ENCODE results near the gene AKAP14.
"Not testable (repeated sequence)": the region's sequence is repeated elsewhere in the genome, so short reads cannot be mapped to it uniquely, and the experiment has no call there.

AKAP14 gene

DNA sequence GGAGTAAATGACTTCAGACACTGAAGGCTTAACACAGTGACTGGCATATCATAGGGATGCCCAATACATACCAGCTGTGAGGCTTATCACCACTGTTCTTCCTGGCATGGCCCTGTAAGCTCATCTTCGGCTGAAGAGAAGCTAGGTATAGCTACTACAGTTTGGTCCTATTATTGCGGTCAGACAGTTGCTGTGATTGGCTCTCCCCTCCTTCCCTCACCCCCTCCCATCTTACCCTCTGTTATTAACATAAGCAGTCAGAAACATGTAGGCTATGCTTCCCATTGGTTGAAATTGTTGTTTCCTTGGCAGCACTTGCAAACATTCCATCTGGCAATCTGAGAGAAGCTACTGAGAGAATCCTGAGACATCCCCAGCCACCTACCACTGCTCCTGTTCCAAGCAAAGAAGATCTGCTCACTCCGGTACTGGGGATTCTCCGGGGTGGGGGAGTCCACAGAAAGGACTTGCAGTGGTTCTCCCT lies at the start of gene AKAP14:
AKAP14 (plus strand) TSS at position 51 of the 484 bp plus-strand sequence. CDS start 7,331 bp downstream, outside the sequence.
- DNase-seq (ENCODE audit: low spot score), result no peak

DNA sequence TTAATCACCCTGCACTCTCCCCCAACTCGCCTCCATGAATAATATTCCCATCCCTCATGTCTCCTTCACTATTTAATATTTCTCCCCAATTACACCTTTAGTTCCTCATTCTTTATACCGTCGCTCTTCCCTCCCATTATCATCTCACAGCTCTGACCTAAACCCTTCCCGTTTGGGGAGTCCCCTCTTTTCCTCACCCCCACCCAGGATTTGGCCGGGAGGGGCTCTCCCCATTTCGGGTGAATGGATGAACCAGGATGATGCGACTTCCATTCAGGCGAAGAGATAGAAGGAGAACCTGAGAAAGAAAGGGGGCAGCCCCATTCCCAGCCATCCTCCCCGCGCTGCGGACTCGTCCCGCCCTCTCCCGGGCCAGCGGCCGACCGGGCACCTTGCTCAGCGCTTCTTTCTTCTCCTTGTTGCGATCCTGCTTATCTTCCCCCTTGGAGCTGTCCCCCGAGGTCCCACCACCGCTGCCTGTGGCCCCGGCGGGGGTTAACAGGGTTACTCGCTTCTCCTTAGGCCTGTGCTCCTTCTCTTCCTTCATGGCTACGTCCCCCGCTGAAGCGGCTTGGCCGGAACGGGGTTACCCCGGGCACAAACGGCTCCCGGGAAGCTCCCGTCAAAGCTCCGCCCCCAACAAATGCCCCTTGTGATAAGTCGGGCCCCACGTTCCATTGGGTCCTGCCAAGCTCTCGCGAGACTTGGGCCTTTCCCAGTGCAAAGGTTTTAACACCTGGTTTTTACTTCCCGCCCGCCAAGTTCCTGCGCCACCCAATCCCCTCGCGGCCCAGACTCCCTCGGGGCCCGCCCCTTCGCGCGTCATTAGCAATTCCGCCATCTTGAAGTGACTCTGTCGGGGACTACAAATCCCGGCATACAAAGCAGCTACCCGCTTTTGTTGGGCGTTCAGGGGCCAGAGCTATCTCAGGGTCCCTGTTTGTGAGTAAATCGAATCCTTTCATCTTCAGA lies 43.0 kb upstream of the AKAP14 start, which contains the start of gene UPF3B:
UPF3B (minus strand) TSS at position 582 of the 972 bp plus-strand sequence; CDS start at position 547, 35 bp downstream.
- peak; percentile 95 for DNase-seq (ENCODE audit: low spot score)

DNA sequence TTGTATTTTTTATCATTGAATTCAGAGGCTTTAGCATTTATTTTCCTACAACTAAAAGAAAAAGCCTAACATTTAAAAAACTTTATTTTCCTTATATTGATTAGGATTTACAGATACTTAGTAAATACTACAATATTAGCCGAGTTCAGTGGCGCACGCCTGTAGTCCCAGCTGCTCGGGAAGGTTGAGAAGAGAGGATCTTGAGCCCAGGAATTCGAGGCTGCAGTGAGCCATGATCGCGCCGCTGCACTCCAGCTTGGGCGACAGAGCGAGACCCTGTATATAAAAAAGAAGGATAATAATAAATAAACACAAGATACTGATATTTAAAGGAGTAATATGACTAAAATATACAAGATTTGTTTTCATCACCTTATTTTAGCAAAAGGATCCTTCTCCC lies 42.2 kb upstream of the AKAP14 start:
- DNase-seq (ENCODE audit: low spot score), result no peak

DNA sequence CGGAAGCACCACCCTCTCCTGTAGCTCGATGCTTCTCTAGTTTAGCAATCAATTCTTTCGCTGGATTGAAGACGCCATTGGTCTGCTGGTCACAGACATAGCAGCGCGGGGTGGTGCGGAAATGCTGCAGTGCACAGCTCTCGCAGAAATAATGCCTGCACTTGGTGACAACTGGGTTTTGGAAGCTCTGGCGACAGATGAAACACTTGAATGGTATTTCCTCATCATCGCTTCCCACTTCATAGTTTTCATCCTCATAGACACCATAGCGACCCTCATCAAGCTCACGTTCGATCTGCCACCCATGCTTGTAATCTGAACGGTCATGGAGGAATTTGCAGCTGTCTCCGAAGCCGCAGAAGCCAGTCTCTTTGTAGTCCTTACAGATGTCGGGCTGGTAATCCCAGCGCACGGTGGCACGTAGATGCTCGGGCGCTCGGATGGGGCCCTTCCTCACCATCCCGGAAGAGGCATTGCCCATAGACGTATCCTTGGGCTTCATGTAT lies 25.0 kb upstream of the AKAP14 start:
- no peak for DNase-seq (ENCODE audit: low spot score)

DNA sequence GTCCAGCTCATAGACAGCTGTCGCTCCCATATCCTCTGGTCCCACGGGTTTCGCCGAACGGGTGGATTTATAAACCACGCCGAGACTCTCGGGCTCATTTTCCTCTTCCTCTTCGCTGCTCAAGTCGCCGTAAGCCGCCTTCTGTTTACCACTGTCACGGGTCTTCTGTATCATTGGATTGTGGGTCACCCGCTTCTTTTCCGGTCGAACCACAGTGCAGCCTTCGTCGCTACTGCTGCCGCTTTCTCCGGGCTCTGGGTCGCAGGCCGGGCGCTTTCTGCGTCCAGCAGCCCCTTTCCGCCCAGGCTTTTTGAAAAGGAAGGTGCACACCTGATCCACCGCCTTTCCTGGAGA lies 24.5 kb upstream of the AKAP14 start:
- DNase-seq (ENCODE audit: low spot score), result no peak

DNA sequence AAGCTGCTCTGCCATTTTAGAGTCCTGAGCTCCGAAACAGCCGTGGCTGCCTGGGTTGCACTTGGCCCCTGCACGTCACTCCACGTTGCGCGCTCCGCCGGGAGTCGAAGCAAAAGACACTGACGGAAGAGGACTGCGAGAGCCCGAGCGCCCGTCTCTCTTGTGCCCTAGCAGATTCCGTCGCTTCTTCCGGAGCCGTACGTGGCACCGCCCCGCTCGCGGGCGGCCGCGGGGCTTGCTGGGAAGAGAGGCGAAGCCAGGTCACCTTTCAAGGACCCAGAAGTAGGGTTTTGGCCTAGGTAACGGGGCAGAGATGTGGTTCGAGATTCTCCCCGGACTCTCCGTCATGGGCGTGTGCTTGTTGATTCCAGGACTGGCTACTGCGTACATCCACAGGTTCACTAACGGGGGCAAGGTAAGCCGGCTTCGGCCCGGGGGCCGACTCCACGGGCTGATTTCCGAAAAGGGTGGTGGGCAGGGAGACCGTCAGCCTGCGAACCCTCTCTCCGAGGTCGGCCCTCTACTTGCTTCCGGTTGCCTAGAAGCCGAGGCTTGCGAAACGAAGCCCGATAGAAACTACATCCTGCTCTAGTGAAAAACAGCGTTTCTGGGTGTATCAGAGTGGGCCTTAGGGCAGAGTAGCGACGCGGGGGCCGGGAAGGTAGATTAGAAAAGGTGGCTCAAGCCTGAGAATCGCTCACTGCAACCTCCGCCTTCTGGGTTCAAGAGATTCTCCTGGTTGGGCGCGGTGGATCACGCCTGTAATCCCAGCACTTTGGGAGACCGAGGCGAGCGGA lies 23.9 kb upstream of the AKAP14 start, which contains the start of the genes NDUFA1 and RNF113A:
NDUFA1 (plus strand) TSS at position 234 of the 797 bp plus-strand sequence; CDS start at position 314, 80 bp downstream.
RNF113A (minus strand) TSS at position 135 of the 797 bp plus-strand sequence; CDS start at position 15, 120 bp downstream.
- peak; percentile 83 for DNase-seq (ENCODE audit: low spot score)

DNA sequence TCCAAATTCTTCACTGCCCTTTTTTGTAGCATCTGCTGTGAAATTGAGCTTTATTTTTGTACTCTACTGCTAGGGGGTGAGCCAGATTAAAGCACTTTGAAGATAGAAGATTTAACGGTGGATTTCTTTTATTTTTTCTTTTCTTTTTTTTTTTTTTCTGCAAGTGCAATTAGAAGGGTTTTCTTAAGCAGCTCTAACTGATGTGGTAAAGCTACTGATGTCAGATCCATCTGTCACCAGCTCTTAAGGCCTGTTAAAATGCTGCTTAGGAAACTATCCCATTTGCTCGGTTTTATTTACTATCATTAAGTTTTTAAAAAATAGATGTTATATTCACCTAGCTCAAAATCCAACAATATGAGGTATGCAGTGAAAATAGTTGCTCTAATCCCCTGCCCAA lies 17.0 kb upstream of the AKAP14 start:
- DNase-seq (ENCODE audit: low spot score), result no peak

DNA sequence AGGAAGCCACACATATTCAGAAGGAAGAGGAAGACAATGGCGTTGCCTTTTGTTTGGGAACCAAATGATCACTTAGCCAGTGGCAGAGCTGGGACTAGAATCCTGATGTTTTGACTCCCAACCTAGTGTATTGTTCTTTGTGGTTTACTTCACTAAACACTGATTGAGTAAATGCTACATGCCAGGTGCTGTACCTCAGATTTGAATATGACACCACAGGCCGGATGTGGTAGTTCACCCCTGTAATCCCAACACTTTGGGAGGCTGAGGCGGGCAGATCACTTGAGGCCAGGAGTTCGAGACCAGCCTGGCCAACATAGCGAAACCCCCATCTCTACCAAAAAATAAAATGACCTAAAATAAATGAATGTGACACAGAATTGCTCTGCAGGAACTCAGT lies 15.6 kb upstream of the AKAP14 start:
- no peak for DNase-seq (ENCODE audit: low spot score)

DNA sequence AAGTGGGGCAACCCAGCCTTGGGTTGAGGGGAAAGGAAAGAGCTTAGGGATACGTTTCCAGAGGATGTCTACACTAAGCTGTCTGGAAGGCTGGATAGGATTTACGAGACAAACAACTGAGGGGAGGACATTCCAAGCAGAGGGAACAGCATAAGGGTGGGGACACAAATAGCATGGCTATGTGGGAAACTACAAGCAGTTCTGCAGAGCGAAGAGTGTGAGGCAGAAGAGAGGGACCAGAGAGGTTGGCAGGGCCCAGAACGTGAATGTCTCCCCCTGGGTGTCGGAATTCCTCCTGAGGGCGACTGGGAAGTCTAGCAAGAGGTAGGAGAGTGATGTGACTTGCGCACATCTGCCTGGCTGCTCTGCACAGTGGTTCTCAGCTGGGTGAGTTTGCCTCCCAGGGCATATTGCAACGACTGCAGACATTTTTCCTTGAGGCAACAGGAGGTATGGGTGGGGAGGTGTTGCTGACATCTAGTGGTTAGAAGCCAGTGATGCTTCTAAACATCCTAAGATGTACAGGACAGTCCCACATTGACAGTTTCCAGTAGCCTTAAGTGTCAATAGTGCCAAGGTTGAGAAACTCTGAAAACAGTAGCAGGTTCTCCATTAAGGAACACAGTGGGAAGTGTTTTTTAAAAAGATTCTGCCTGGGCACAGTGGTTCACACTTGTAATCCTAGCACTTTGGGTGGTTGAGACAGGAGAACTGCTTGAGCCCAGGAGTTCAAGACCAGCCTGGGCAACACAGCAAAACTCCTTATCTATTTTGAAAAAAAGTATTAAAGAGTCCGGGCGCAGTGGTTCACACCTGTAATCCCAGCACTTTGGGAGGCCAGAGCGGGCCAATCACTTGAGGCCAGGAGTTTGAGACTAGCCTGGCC lies 14.9 kb upstream of the AKAP14 start:
- no peak for DNase-seq (ENCODE audit: low spot score)

DNA sequence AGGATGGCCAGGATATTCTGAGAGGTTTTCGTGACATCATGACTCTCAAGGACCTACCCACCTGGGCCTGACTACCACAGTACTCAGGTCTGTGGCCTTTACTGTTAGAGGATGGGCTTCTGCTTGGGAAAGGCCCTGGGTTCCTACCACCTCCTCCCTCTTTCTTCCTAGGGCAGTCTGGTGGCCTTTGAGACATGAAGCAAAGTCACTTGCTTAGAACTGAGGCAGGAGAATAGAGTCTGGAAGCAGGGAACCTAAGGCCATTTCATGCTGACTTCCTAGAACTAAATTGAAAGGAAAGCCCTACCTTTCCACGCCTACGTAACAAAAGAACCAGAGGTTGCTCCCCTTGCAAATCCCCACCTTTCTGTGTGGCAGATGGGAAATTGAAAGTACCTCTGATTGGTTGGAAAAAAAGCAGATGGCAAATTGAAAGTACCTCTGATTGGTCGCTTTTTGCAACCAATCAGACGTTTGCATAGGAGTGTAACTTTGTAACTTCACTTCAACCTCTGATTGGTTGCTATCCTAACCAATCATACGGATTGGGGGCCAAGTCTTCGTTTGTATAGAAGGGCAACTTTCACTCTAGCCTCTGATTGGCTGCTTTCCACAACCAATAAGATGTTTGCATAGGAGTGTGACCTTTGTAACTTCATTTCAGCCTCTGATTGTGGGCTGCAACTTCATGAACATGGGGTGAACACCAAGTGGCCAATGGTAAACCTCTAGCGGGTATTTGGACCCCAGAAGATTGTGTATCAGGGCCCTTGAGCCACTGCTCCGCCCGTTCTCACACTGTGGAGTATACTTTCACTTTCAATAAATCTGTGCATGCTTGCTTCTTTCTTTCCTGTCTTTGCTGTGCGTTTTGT lies 9.9 kb upstream of the AKAP14 start:
- DNase-seq (ENCODE audit: low spot score), result no peak

DNA sequence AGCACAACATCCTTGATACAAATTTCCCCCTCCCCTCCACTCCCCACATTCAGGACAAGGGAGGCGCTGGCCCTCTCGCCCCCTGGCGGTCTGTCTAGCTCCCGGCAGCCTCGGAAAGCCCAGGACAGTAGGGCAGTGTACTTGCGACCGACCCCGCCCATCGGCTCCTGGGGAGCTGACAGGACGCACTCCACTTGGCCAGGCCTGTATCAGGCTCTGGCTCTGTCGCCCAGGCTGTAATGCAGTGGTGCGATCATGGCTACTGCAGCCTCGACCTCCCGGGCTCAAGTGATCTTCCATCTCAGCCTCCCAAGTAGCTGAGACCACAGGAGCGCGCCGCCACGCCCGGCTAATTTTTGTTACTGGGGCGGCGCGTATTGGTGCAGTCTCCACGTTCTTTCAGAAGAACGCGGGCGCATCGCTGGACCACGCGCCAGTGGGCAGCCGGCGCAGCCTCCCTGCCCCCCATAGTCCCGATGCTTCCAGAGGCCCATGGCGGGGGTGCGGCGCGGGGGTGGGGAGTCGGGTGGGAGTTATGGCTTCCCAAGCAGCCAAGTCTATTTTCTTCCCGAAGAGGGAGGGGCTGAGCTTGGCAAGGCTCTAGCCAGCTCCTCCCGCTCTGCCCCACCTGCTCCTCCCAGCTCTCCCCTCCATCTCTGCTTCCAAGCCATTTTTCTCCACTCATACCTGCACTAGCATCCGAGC lies 7.8 kb upstream of the AKAP14 start:
- no peak for DNase-seq (ENCODE audit: low spot score)

DNA sequence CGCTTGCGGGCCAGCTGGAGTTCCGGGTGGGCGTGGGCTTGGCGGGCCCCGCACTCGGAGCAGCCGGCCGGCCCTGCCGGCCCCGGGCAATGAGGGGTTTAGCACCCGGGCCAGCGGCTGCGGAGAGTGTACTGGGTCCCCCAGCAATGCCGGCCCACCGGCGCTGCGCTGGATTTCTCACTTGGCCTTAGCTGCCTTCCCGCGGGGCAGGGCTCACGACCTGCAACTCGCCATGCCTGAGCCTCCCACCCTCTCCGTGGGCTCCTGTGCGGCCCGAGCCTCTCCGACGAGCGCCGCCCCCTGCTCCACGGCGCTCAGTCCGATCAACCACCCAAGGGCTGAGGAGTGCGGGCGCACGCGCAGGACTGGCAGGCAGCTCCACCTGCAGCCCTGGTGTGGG lies 5.1 kb upstream of the AKAP14 start:
- DNase-seq (ENCODE audit: low spot score), result not testable (repeated sequence)

DNA sequence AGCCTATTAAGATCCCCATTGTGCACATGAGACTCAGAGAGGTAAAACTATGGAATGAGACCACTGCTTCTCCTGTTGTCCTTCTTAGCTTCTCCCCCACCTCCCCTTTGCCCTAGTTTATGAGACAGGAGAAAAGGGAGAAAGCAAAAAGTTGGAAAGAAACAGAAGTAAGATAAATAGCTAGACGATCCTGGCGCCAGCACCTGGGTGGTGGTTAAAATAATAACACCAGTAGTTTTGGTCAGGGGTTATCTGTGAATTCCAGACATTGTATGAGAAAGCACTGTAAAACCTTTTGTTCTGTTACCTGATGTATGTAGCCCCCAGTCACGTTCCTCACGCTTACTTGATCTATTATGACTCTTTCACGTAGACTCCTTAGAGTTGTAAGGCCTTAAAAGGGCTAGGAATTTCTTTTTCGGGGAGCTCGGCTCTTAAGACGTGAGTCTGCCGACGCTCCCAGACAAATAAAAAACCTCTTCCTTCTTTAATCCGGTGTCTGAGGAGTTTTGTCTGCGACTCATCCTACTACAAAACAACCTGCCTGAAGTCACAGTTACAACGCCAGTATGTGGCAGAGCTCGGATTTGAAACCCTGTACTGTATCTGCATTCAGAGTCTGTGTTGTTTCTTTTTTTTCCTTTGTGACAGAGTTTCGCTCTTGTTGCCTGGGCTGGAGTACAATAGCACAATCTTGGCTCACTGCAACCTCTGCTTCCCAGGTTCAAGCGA lies 3.6 kb upstream of the AKAP14 start:
- DNase-seq (ENCODE audit: low spot score), result not testable (repeated sequence)

DNA sequence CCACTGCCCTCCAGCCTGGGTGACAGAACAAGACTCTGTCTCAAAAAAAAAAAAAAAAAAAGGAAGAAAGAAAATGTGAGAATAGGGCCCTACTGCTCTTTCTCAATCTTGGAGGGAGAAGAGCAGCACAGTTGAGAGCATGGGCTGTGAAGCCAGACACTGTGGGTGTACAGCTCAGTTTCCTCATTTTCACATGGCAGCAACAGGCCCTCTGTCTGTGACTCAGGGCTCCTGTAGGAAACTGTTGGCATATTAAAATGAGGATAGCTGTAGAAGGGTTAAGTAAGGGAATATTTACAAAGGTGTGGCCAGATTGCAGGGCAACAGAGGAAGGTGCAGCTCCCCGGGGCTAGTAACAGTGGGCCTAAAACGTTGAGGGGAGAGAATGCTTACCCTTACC lies 3.4 kb downstream of the AKAP14 start:
- DNase-seq (ENCODE audit: low spot score), result no peak

DNA sequence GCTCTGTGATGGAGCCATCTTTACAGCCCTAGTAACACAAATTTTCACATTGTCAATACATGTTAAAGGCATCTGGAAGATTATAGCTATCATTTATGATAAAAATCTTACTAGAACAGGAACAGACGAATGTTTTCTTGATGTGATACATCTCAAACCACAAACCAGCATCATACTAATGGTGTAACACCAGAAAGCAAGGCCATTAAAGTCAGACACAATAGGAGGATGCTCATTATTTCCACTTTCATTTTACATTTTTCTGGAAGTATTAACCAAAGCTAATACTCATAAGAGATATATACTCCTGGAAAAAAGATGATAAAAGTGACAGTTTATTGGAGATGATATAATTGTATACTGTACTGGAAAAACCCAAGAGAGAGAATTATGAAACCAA lies 5.3 kb downstream of the AKAP14 start:
- no peak for DNase-seq (ENCODE audit: low spot score)

DNA sequence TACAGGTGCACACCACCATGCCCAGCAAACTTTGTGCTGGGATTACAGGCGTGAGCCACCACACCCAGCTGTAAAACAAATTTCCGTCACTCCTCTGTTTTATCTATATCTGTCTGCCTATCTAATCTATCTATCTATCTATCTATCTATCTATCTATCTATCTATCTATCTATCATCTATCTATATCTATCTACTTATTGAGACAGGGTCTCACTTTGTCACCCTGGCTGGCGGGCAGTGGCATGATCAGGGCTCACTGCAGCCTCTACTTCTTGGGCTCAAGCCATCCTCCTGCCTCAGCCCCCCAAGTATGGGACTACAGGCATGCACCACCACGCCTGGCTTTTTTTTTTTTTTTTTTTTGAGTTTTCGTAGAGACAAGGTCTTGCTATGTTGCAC lies 20.6 kb downstream of the AKAP14 start:
- DNase-seq (ENCODE audit: low spot score), result no peak

DNA sequence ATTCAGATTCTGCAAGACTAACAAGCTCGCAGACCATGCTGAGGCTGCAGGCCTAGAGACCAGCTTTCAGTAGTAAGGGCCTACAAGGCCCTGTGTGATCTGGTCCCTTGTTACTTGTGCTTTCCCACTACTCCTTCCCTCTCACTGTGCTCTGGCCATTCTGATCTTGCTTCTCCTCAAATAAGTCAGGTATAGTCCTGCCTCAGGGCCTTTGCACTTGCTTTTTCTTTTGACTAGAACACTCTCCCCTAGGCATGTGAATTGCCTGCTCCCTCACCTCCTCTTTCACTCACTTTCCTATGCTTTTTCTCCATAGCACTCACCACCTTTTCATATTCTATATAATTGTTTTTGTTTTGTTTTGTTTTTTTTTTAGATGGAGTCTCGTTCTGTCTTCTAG lies 22.2 kb downstream of the AKAP14 start:
- no peak for DNase-seq (ENCODE audit: low spot score)

DNA sequence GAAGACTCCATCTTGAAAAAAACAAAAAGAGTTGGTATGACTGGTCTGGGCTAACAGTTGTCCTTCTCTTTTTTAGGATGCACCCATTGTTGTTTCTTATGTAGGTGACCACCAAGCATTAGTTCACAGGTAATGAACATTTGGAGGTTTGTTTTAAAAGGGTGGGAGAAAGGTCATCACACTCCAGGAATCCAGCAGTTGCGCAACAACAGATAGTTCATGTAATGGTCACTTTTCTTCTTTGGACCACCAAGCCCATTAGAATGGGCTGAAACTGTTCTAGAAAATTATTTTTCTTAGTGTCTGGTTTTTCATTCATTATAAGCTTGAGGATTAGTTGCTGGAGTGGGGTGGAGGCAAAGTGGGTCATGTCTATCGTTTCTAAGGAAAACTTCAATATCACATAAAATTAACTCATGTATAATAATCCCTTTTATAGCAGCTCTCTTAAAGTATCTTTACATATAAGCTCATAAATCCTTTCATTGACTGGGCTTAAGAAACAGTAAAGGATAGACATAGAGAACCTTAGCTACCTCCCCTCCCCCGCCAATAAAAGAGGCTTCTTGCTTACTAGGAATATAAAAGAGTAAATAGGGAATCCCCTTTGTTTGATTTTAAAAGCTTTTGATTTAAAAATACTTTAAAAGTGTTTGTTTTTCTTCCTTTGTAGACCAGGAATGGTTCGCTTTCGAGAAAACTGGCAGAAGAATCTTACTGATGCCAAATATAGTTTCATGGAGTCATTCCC lies 24.3 kb downstream of the AKAP14 start:
- no peak for DNase-seq (ENCODE audit: low spot score)

All from putamen (tissue), 1 donor.